NB4 (cell line): ENCODE data around the gene PIGL.

ENCODE experiments used
- CTCF ChIP-seq: IDR thresholded peaks from one replicate; pipeline ENCODE4 v1.5.1; 2012; ENCODE audit warnings: low read depth, low read length
- MYC ChIP-seq: IDR thresholded peaks from 2 replicates; pipeline ENCODE4 v1.6.1; 2011; ENCODE audit warnings: low read depth, low read length

- TF ChIP-seq CTCF (no peak), MYC (no peak)
These were observed 141.4 kb downstream of the PIGL start for GRCh38 chr17:16358394-16358793.
